ENCODE data around the gene BRSK2.

The BRSK2 gene

GRCh38 chr11:1456176-1456575, 66.4 kb downstream of the BRSK2 start:
- Histone ChIP-seq H3K27ac (peak overlapping the region; percentile 23; the same call in 1 of the 2 replicates), H3K9ac (no peak overlapping the region), H3K27me3 (no peaks in the 10 kb centered on the region), H3K4me1 (peaks cover 73% of the 10 kb centered on the region), H3K9me3 (no peaks in the 10 kb centered on the region), H3K36me3 (no peaks in the 10 kb centered on the region), H3K4me2 (peak overlapping the region; percentile 61), H3K4me3 (no peak overlapping the region), H4K20me1 (peaks cover 18% of the 10 kb centered on the region; the same call in 1 of the 2 replicates)
- no peak for TF ChIP-seq Cebpa-rat (IDR thresholded peaks at IDR 0.05)

- H3K27ac ChIP-seq, result no peak overlapping the region
- no peak for TF ChIP-seq Cebpa-rat (IDR thresholded peaks at IDR 0.05)
- H3K4me2 ChIP-seq, result peak overlapping the region; percentile 61
- H3K36me3 ChIP-seq, result no peaks in the 10 kb centered on the region
- H4K20me1 ChIP-seq, result peaks cover 18% of the 10 kb centered on the region; the same call in 1 of the 2 replicates
- H3K27me3 ChIP-seq, result no peaks in the 10 kb centered on the region
- peaks cover 67% of the 10 kb centered on the region for H3K4me1 ChIP-seq
- H3K4me3 ChIP-seq, result no peak overlapping the region
- no peaks in the 10 kb centered on the region for H3K9me3 ChIP-seq
- no peak overlapping the region for H3K9ac ChIP-seq
Observed at GRCh38 chr11:1456596-1457325, 67.0 kb downstream of the BRSK2 start.

DNA sequence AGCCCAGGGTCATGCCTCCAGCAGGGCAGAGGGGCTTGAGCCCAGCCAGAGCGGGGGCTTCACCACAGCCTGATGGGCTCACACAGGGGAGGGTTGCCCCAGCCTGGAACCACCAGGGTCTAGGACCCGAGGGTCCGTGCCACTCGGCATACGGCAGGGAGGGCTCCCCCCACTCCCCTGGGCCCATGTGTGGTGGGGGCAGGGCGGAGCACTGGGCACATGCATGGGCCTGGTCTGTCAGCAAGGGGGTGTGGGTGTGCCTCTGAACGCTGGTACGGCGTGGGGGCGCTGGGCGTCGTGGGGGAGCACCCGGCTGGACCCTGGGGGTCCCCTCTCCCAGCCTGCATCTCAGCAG, 67.6 kb downstream of the BRSK2 start:
- peaks cover 66% of the 10 kb centered on the region for H3K4me1 ChIP-seq
- H4K20me1 ChIP-seq, result peaks cover 18% of the 10 kb centered on the region; the same call in 1 of the 2 replicates
- H3K36me3 ChIP-seq, result no peaks in the 10 kb centered on the region

DNA sequence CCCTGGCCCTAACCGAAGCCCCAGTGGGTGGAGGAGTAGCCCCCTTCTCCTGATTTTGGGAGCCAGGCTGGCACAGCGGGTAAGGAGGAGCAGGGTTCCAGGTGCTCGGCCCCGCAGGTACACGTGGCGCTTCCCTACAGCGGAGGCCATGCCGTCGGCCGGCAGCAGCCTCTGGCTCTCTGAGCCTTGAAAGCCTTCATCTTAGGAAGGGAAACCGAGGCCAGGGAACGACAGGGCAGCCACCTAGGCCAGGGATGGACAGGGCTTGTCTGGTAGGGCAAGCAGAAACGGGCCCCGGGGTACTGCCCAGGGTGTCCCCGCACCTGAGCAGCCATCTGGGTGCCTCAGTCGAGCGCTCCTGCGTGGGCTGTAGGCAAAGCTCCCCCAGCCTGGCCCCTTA, 68.1 kb downstream of the BRSK2 start:
- H3K36me3 ChIP-seq, result no peaks in the 10 kb centered on the region
- no peak overlapping the region for H3K9ac ChIP-seq
- H4K20me1 ChIP-seq, result peaks cover 12% of the 10 kb centered on the region; the same call in 1 of the 2 replicates
- H3K27me3 ChIP-seq, result no peaks in the 10 kb centered on the region
- TF ChIP-seq Cebpa-rat (IDR thresholded peaks at IDR 0.05), result no peak
- H3K27ac ChIP-seq, result no peak overlapping the region
- H3K4me2 ChIP-seq, result no peak overlapping the region
- no peak overlapping the region for H3K4me3 ChIP-seq
- H3K4me1 ChIP-seq, result peaks cover 60% of the 10 kb centered on the region
- H3K9me3 ChIP-seq, result no peaks in the 10 kb centered on the region

More for the DNA sequence above, 67.6 kb downstream of the BRSK2 start:
- no peak overlapping the region for H3K9ac ChIP-seq
- H3K27ac ChIP-seq, result no peak overlapping the region
- peak overlapping the region; percentile 61; the same call in 1 of the 2 replicates for H3K4me2 ChIP-seq
- no peak for TF ChIP-seq Cebpa-rat (IDR thresholded peaks at IDR 0.05)
- H3K4me3 ChIP-seq, result no peak overlapping the region
- no peaks in the 10 kb centered on the region for H3K27me3 ChIP-seq
- H3K9me3 ChIP-seq, result no peaks in the 10 kb centered on the region

- no peak overlapping the region for H3K4me3 ChIP-seq
- no peak for TF ChIP-seq Cebpa-rat (IDR thresholded peaks at IDR 0.05)
- no peak overlapping the region for H3K4me2 ChIP-seq
- no peaks in the 10 kb centered on the region for H3K27me3 ChIP-seq
- peaks cover 54% of the 10 kb centered on the region for H3K4me1 ChIP-seq
- H3K36me3 ChIP-seq, result no peaks in the 10 kb centered on the region
- no peak overlapping the region for H3K27ac ChIP-seq
- H3K9me3 ChIP-seq, result no peaks in the 10 kb centered on the region
- peaks cover 5% of the 10 kb centered on the region; the same call in 1 of the 2 replicates for H4K20me1 ChIP-seq
- H3K9ac ChIP-seq, result no peak overlapping the region
Observed at GRCh38 chr11:1458340-1459218, 68.8 kb downstream of the BRSK2 start.

GRCh38 chr11:1459219-1459575, 69.5 kb downstream of the BRSK2 start:
- Histone ChIP-seq H3K36me3 (peaks cover under 1% of the 10 kb centered on the region; the same call in 1 of the 2 replicates), H3K9me3 (peaks cover 4% of the 10 kb centered on the region; the same call in 1 of the 2 replicates), H3K9ac (no peak overlapping the region), H3K4me1 (peaks cover 52% of the 10 kb centered on the region), H4K20me1 (no peaks in the 10 kb centered on the region; the same call in 1 of the 2 replicates), H3K4me3 (no peak overlapping the region), H3K27ac (no peak overlapping the region), H3K4me2 (no peak overlapping the region), H3K27me3 (no peaks in the 10 kb centered on the region)
- no peak for TF ChIP-seq Cebpa-rat (IDR thresholded peaks at IDR 0.05)

GRCh38 chr11:1459764-1460395, 70.1 kb downstream of the BRSK2 start:
- Histone ChIP-seq H3K9me3 (peaks cover 4% of the 10 kb centered on the region; the same call in 1 of the 2 replicates), H3K36me3 (peaks cover 8% of the 10 kb centered on the region; the same call in 1 of the 2 replicates), H3K4me2 (no peak overlapping the region), H3K4me1 (peaks cover 48% of the 10 kb centered on the region), H3K27ac (no peak overlapping the region), H3K27me3 (no peaks in the 10 kb centered on the region), H4K20me1 (no peaks in the 10 kb centered on the region), H3K4me3 (no peak overlapping the region), H3K9ac (no peak overlapping the region)
- no peak for TF ChIP-seq Cebpa-rat (IDR thresholded peaks at IDR 0.05)

- H3K4me1 ChIP-seq, result peaks cover 44% of the 10 kb centered on the region
- H3K9me3 ChIP-seq, result peaks cover 4% of the 10 kb centered on the region; the same call in 1 of the 2 replicates
- no peak for TF ChIP-seq Cebpa-rat (IDR thresholded peaks at IDR 0.05)
- no peak overlapping the region for H3K27ac ChIP-seq
- no peaks in the 10 kb centered on the region for H3K27me3 ChIP-seq
- H3K9ac ChIP-seq, result no peak overlapping the region
- H3K36me3 ChIP-seq, result peaks cover 9% of the 10 kb centered on the region; the same call in 1 of the 2 replicates
- H3K4me3 ChIP-seq, result no peak overlapping the region
- no peak overlapping the region for H3K4me2 ChIP-seq
- H4K20me1 ChIP-seq, result no peaks in the 10 kb centered on the region
Observed at GRCh38 chr11:1460396-1460985, 70.8 kb downstream of the BRSK2 start.

Measured in BLaER1 (cell line).